DMS 273 treated with DMSO at 0.1 percent for 48 hours (cell line): ENCODE measurements around the gene PPP1R18.
"Not testable (repeated sequence)": the region's sequence is repeated elsewhere in the genome, so short reads cannot be mapped to it uniquely, and the experiment has no call there.

Experiments used
- DNase-seq: peaks from one replicate; lab custom pipeline; 2025; lab: John Stamatoyannopoulos, UW

PPP1R18 gene

GRCh38 chr6:30686009-30686907, at the start of gene PPP1R18:
PPP1R18 (minus strand) TSS chr6:30686645; CDS start chr6:30686018, 627 bp downstream.
- DNase-seq, result no peak

GRCh38 chr6:30735668-30736314, 49.3 kb upstream of the PPP1R18 start:
- DNase-seq, result no peak

- no peak for DNase-seq
Measured at GRCh38 chr6:30732237-30732943, 45.9 kb upstream of the PPP1R18 start.

- DNase-seq, result peak; percentile 65
Measured at GRCh38 chr6:30730601-30731435, 44.4 kb upstream of the PPP1R18 start.

- DNase-seq, result no peak
Measured at GRCh38 chr6:30727920-30728553, 41.6 kb upstream of the PPP1R18 start.

GRCh38 chr6:30726506-30727413, 40.3 kb upstream of the PPP1R18 start:
- DNase-seq, result no peak

- DNase-seq, result peak; percentile 39
Measured at GRCh38 chr6:30725713-30726505, 39.5 kb upstream of the PPP1R18 start.

GRCh38 chr6:30724906-30725667, 38.6 kb upstream of the PPP1R18 start:
- no peak for DNase-seq

GRCh38 chr6:30723843-30724741, 37.6 kb upstream of the PPP1R18 start:
- DNase-seq, result not testable (repeated sequence)

GRCh38 chr6:30723159-30723842, 36.9 kb upstream of the PPP1R18 start:
- DNase-seq, result not testable (repeated sequence)

- peak; percentile 40 for DNase-seq
Measured at GRCh38 chr6:30722280-30723112, 36.1 kb upstream of the PPP1R18 start.

- not testable (repeated sequence) for DNase-seq
Measured at GRCh38 chr6:30722025-30722279, 35.5 kb upstream of the PPP1R18 start.

- DNase-seq, result peak; percentile 51
Measured at GRCh38 chr6:30721198-30722024, 35.0 kb upstream of the PPP1R18 start.

GRCh38 chr6:30720738-30721197, 34.3 kb upstream of the PPP1R18 start:
- no peak for DNase-seq
